GM12878 (cell line): Measurements from ENCODE around the gene SIRT7. TPM values are rescaled to one million over a fixed set of nuclear protein-coding genes. Genes with fewer than 3 reads are reported as not detected.

ENCODE experiments used
- BHLHE40 ChIP-seq, 2 experiments: fragments of 450-650 bp in 1 of 2; IDR thresholded peaks; 2 replicates each; pipeline ENCODE4 v1.6.1; 2011 to 2017; ENCODE audit warnings: low read depth in 2 of 2, borderline replicate concordance in 1 of 2, improper control_type of control experiment in 1 of 2, low read length in 1 of 2, mild to moderate bottlenecking in 1 of 2
- CBX3 ChIP-seq: fragments of 200-600 bp; sonication (generic); IDR thresholded peaks from 2 replicates; pipeline ENCODE4 v1.6.1; 2016; ENCODE audit warnings: low read depth, borderline replicate concordance
- CREB1 ChIP-seq: IDR thresholded peaks from 2 replicates; pipeline ENCODE4 v1.6.1; 2012; ENCODE audit warnings: low read depth, mild to moderate bottlenecking, inconsistent platforms
- E4F1 ChIP-seq: fragments of 450-650 bp; IDR thresholded peaks from 2 replicates; pipeline ENCODE4 v1.6.1; 2018; ENCODE audit warnings: borderline replicate concordance, mild to moderate bottlenecking; ENCODE audit not compliant: partially characterized antibody
- EZH2 ChIP-seq: IDR thresholded peaks from 2 replicates; pipeline ENCODE4 v1.6.1; 2012; ENCODE audit warnings: low read depth, mild to moderate bottlenecking, control low read depth, inconsistent platforms, low read length, borderline replicate concordance; ENCODE audit not compliant: control insufficient read depth
- FOS ChIP-seq: IDR thresholded peaks from 3 replicates; pipeline ENCODE4 v1.6.1; 2011; ENCODE audit warnings: borderline replicate concordance; ENCODE audit not compliant: insufficient read length; ENCODE audit errors: extremely low read depth
- IRF4 ChIP-seq: IDR thresholded peaks from 2 replicates; pipeline ENCODE4 v1.6.1; 2011; ENCODE audit warnings: low read depth, low read length
- IRF5 ChIP-seq: fragments of 450-650 bp; IDR thresholded peaks from 2 replicates; pipeline ENCODE4 v1.6.1; 2017; ENCODE audit warnings: borderline replicate concordance
- MXI1 ChIP-seq: fragments of 150-350 bp; IDR thresholded peaks from 2 replicates; pipeline ENCODE4 v1.6.1; 2011; ENCODE audit warnings: low read depth, mild to moderate bottlenecking, inconsistent platforms, low read length, improper control_type of control experiment
- MYC ChIP-seq: IDR thresholded peaks from 2 replicates; pipeline ENCODE4 v1.6.1; 2011; ENCODE audit warnings: mild to moderate bottlenecking, low read length, moderate library complexity, inconsistent platforms; ENCODE audit not compliant: insufficient read depth, insufficient replicate concordance, insufficient read length, severe bottlenecking
- NR2C2 ChIP-seq: IDR thresholded peaks from 2 replicates; pipeline ENCODE4 v1.6.1; 2011; ENCODE audit warnings: borderline replicate concordance, low read depth; ENCODE audit not compliant: control insufficient read depth, insufficient read length
- NR2F1 ChIP-seq: fragments of 450-650 bp; conservative IDR thresholded peaks from 2 replicates; pipeline ENCODE4 v1.6.1; 2017; ENCODE audit warnings: mild to moderate bottlenecking
- RAD51 ChIP-seq: fragments of 450-650 bp; IDR thresholded peaks from 2 replicates; pipeline ENCODE4 v1.6.1; 2016; ENCODE audit warnings: moderate library complexity, mild to moderate bottlenecking, inconsistent platforms
- RB1 ChIP-seq: fragments of 450-650 bp; formaldehyde crosslinking; IDR thresholded peaks from 2 replicates; pipeline ENCODE4 v1.6.1; 2017; ENCODE audit warnings: mild to moderate bottlenecking, borderline replicate concordance
- RCOR1 ChIP-seq: conservative IDR thresholded peaks from 2 replicates; pipeline ENCODE4 v1.6.1; 2012; ENCODE audit warnings: low read depth, low read length, improper control_type of control experiment
- SRF ChIP-seq, 2 experiments: IDR thresholded peaks; 2 replicates each; pipeline ENCODE4 v1.6.1; 2011; ENCODE audit warnings: low read depth in 2 of 2, low read length in 2 of 2, mild to moderate bottlenecking in 1 of 2, moderate library complexity in 1 of 2
- STAT3 ChIP-seq: IDR thresholded peaks from 2 replicates; pipeline ENCODE4 v1.6.1; 2011; ENCODE audit warnings: low read depth, low read length, improper control_type of control experiment
- ZNF24 ChIP-seq: fragments of 450-650 bp; IDR thresholded peaks from 2 replicates; pipeline ENCODE4 v1.6.1; 2017; ENCODE audit warnings: antibody characterized with exemption, mild to moderate bottlenecking
- polyA plus RNA-seq, 11 experiments: library from polyadenylated mRNA; depleted of rRNA in 4 of 11; unstranded in 6 of 11; stranded (reverse) in 5 of 11; fragments of >200 nt; fragmentation: Nextera tagmentation in 4 of 11; fragmentation: Illumina TruSeq in 1 of 11; extraction: Ambion mirVana in 4 of 11; extraction: Trizol in 1 of 11; gene quantifications; 1 replicate in 1 of 11; 2 replicates in 10 of 11; pipeline versions ENCODE4 v1.2.1 to v1.2.3, GENCODE V29; 2011 to 2016; ENCODE audit warnings: inconsistent platforms in 2 of 11, missing spikeins in 2 of 11, low read depth in 1 of 11
- total RNA-seq, 4 experiments: library from RNA; depleted of rRNA in 3 of 4; stranded (reverse); fragments of >200 nt in 3 of 4; fragmentation: Illumina TruSeq in 1 of 4; extraction: Trizol in 1 of 4; gene quantifications; 2 replicates each; pipeline versions ENCODE4 v1.2.1 to v1.2.3, GENCODE V29; 2013 to 2021

Gene SIRT7
- total and polyA plus RNA-seq, 10 of the 15 experiments (the other 5 are each of a cell fraction or from before 2014, with no cell fraction given): 1.2 to 56.2 (median 22.7) TPM

- no peak for TF ChIP-seq MYC
- no peak for TF ChIP-seq IRF4
- no peak for TF ChIP-seq CBX3
- TF ChIP-seq MXI1: no peak
- no peak for TF ChIP-seq E4F1
- no peak for TF ChIP-seq IRF5
- 0 out of 4 replicates have a peak, but pooled peaks of 1 of the 2 experiments have one; percentile 4 for TF ChIP-seq SRF (IDR thresholded peaks at IDR 0.05; ENCODE audit: low read depth in 2 of 2, low read length in 2 of 2)
- TF ChIP-seq NR2C2: no peak
- TF ChIP-seq ZNF24: peak; percentile 63
- TF ChIP-seq RCOR1: 0 out of 2 replicates have a peak, but pooled peaks have one; percentile 67
- TF ChIP-seq FOS: no peak
- no peak for TF ChIP-seq RAD51
- TF ChIP-seq STAT3: no peak
- peak; percentile 13 to 74; a peak in 2 of 4 replicates for TF ChIP-seq BHLHE40 (IDR thresholded peaks at IDR 0.05; ENCODE audit: borderline replicate concordance in 1 of 2, low read depth in 2 of 2, low read length in 1 of 2)
- peak; percentile 66 for TF ChIP-seq NR2F1
- no peak for TF ChIP-seq CREB1
- no peak for TF ChIP-seq EZH2
- peak; percentile 92; the same call in 1 of the 2 replicates for TF ChIP-seq RB1
- TF ChIP-seq, all 136 proteins: peak for 30
Measured at GRCh38 chr17:81959362-81960129, 41.6 kb upstream of the SIRT7 start (continued).
